DOHH2 (cell line): ENCODE measurements around the gene RPL7L1.
A peak's percentile ranks its signal among the peaks of the same experiment; 100 is the strongest.
"Not testable (repeated sequence)": the region's sequence is repeated elsewhere in the genome, so short reads cannot be mapped to it uniquely, and the experiment has no call there.

ENCODE experiments used
- H3F3A ChIP-seq: fragments of 200-600 bp; sonication (generic), shearing (Covaris generic); 2 replicates; pipeline ENCODE4 v1.6.0; 2016; ENCODE audit warnings: antibody characterized with exemption, mild to moderate bottlenecking; ENCODE audit not compliant: control insufficient read depth, insufficient read depth
- H3K27ac ChIP-seq: fragments of 200-600 bp; sonication (generic); 2 replicates; pipeline ENCODE4 v1.5.1; 2014; ENCODE audit warnings: low read depth, mild to moderate bottlenecking, low read length, moderate library complexity
- H3K27me3 ChIP-seq: fragments of 200-600 bp; sonication (generic); 2 replicates; pipeline ENCODE4 v1.6.1; 2014; ENCODE audit warnings: mild to moderate bottlenecking, low read length, mixed read lengths; ENCODE audit not compliant: control insufficient read depth
- H3K36me3 ChIP-seq: fragments of 200-600 bp; sonication (generic); 2 replicates; pipeline ENCODE4 v1.6.1; 2014; ENCODE audit warnings: mild to moderate bottlenecking, low read length, moderate library complexity, mixed read lengths; ENCODE audit not compliant: control insufficient read depth
- H3K4me1 ChIP-seq: fragments of 200-600 bp; sonication (generic); 2 replicates; pipeline ENCODE4 v1.6.1; 2014; ENCODE audit warnings: mild to moderate bottlenecking, low read length, mixed read lengths; ENCODE audit not compliant: control insufficient read depth
- H3K4me2 ChIP-seq: fragments of 200-600 bp; sonication (generic); 2 replicates; pipeline ENCODE4 v1.6.0; 2014; ENCODE audit warnings: mild to moderate bottlenecking, low read length, moderate library complexity
- H3K4me3 ChIP-seq: fragments of 200-600 bp; sonication (generic); 2 replicates; pipeline ENCODE4 v1.5.1; 2014; ENCODE audit warnings: mild to moderate bottlenecking, low read length, mixed read lengths
- H3K79me2 ChIP-seq: fragments of 200-600 bp; sonication (generic); 2 replicates; pipeline ENCODE4 v1.6.1; 2014; ENCODE audit warnings: mild to moderate bottlenecking, low read length, mixed read lengths; ENCODE audit not compliant: control insufficient read depth
- H3K9me2 ChIP-seq: fragments of 200-600 bp; sonication (generic); replicated peaks from 2 replicates; pipeline ENCODE4 v1.6.1; 2014; ENCODE audit warnings: mild to moderate bottlenecking, low read length, mixed read lengths; ENCODE audit not compliant: control insufficient read depth
- H3K9me3 ChIP-seq: fragments of 200-600 bp; sonication (generic); 2 replicates; pipeline ENCODE4 v1.6.1; 2014; ENCODE audit warnings: antibody characterized with exemption, low read length, mixed read lengths; ENCODE audit not compliant: control insufficient read depth, insufficient read depth
- H4K20me1 ChIP-seq: fragments of 200-600 bp; sonication (generic); 2 replicates; pipeline ENCODE4 v1.6.0; 2014; ENCODE audit warnings: low read depth, mild to moderate bottlenecking, antibody characterized with exemption, low read length, moderate library complexity; ENCODE audit not compliant: control insufficient read depth, insufficient read depth
- EZH2phosphoT487 ChIP-seq: fragments of 200-600 bp; sonication (generic); IDR thresholded peaks from 2 replicates; pipeline ENCODE4 v1.6.1; 2017; ENCODE audit warnings: borderline replicate concordance, mild to moderate bottlenecking, antibody characterized with exemption, low read length, moderate library complexity, mixed read lengths
- TF ChIP-seq, protein P1 (sequence below): fragments of 200-600 bp; sonication (generic); IDR thresholded peaks from one replicate; pipeline ENCODE4 v1.5.1; 2014; ENCODE audit warnings: antibody characterized with exemption, mild to moderate bottlenecking, low read depth, low read length; ENCODE audit not compliant: poor library complexity, severe bottlenecking

The RPL7L1 gene

DNA sequence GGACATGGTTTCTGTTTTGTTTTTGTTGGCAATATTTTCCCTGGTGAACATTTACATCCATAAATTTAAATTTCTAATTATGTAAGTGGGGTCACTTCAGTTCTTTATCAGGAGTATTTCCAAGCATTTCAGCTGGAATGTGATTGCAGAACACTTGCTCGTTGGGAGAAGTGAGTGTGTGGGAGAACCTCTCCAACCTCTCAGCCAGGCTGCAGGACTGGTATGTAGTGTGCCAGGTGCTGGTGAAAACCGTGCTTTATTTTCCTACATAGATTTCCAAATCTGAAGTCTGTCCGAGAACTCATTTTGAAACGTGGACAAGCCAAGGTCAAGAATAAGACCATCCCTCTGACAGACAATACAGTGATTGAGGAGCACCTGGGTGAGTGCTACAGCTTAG, 6.3 kb downstream of the RPL7L1 start:
- peaks cover 54% of the 10 kb centered on the region for H3K79me2 ChIP-seq
- H3K4me3 ChIP-seq, result no peak overlapping the region
- H3F3A ChIP-seq, result peaks cover 36% of the 10 kb centered on the region
- H3K4me1 ChIP-seq, result peaks cover 48% of the 10 kb centered on the region
- H4K20me1 ChIP-seq, result peaks cover 9% of the 10 kb centered on the region; the same call in 1 of the 2 replicates
- H3K27me3 ChIP-seq, result no peaks in the 10 kb centered on the region
- H3K9me3 ChIP-seq, result no peaks in the 10 kb centered on the region
- H3K9me2 ChIP-seq, result no peaks in the 10 kb centered on the region
- no peak overlapping the region for H3K27ac ChIP-seq
- no peak overlapping the region for H3K4me2 ChIP-seq
- peaks cover 67% of the 10 kb centered on the region for H3K36me3 ChIP-seq
- TF ChIP-seq EZH2phosphoT487, result no peak
- TF ChIP-seq, protein P1, sequence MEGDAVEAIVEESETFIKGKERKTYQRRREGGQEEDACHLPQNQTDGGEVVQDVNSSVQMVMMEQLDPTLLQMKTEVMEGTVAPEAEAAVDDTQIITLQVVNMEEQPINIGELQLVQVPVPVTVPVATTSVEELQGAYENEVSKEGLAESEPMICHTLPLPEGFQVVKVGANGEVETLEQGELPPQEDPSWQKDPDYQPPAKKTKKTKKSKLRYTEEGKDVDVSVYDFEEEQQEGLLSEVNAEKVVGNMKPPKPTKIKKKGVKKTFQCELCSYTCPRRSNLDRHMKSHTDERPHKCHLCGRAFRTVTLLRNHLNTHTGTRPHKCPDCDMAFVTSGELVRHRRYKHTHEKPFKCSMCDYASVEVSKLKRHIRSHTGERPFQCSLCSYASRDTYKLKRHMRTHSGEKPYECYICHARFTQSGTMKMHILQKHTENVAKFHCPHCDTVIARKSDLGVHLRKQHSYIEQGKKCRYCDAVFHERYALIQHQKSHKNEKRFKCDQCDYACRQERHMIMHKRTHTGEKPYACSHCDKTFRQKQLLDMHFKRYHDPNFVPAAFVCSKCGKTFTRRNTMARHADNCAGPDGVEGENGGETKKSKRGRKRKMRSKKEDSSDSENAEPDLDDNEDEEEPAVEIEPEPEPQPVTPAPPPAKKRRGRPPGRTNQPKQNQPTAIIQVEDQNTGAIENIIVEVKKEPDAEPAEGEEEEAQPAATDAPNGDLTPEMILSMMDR, result no peak

DNA sequence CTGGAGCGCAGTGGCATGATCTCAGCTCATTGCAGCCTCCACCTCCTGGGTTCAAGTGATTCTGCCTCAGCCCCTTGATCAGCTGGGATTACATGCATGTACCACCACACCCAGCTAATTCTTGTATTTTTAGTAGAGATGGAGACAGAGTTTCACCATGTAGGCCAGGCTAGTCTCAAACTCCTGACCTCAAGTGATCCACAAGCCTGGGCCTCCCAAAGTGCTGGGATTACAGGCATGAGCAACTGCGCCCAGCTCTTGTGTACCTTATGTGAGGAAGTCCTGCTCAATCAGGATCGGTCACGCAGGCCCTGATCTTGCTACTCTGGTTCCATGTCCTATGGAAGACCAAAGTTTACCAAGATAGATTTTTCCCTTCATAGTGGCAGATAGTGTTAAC, 8.8 kb downstream of the RPL7L1 start:
- not testable (repeated sequence) for H3K27ac ChIP-seq

GRCh38 chr6:42889815-42890214, 10.4 kb downstream of the RPL7L1 start:
- Histone ChIP-seq H3K4me2 (peak overlapping the region; percentile 83), H3F3A (peaks cover 25% of the 10 kb centered on the region), H3K79me2 (peaks cover 13% of the 10 kb centered on the region), H3K36me3 (peaks cover 27% of the 10 kb centered on the region), H3K9me2 (no peaks in the 10 kb centered on the region), H3K4me3 (peak overlapping the region; percentile 91), H3K4me1 (peaks cover 56% of the 10 kb centered on the region), H4K20me1 (no peaks in the 10 kb centered on the region), H3K27ac (peak overlapping the region; percentile 79), H3K27me3 (no peaks in the 10 kb centered on the region), H3K9me3 (no peaks in the 10 kb centered on the region)
- TF ChIP-seq EZH2phosphoT487, result no peak
- TF ChIP-seq, protein P1, result no peak

More for the DNA sequence above, 8.8 kb downstream of the RPL7L1 start:
- H3K27me3 ChIP-seq, H3K9me2 ChIP-seq, H3K9me3 ChIP-seq, H4K20me1 ChIP-seq: not testable (repeated sequence)
- Histone ChIP-seq H3K4me1 (peaks cover 52% of the 10 kb centered on the region), H3K79me2 (peaks cover 29% of the 10 kb centered on the region), H3K4me3 (peak overlapping the region; percentile 5; the same call in 1 of the 2 replicates), H3F3A (peaks cover 25% of the 10 kb centered on the region), H3K4me2 (peak overlapping the region; percentile 39; the same call in 1 of the 2 replicates), H3K36me3 (peaks cover 43% of the 10 kb centered on the region)

GRCh38 chr6:42890311-42891198, 11.1 kb downstream of the RPL7L1 start:
- Histone ChIP-seq H3K9me2 (no peaks in the 10 kb centered on the region), H3K4me2 (peak overlapping the region; percentile 83), H3K4me1 (peaks cover 56% of the 10 kb centered on the region), H3K27me3 (no peaks in the 10 kb centered on the region), H3K79me2 (peaks cover 8% of the 10 kb centered on the region), H4K20me1 (no peaks in the 10 kb centered on the region), H3K36me3 (peaks cover 20% of the 10 kb centered on the region), H3K9me3 (no peaks in the 10 kb centered on the region), H3K27ac (peak overlapping the region; percentile 79), H3K4me3 (peak overlapping the region; percentile 91), H3F3A (peaks cover 25% of the 10 kb centered on the region)
- no peak for TF ChIP-seq EZH2phosphoT487
- TF ChIP-seq, protein P1, result no peak
